ENCODE data around the gene SUCLG1.
"Not testable (repeated sequence)": the region's sequence is repeated elsewhere in the genome, so short reads cannot be mapped to it uniquely, and the experiment has no call there.

The SUCLG1 gene

GRCh38 chr2:84459018-84459943 lies at the start of gene SUCLG1:
Gene SUCLG1, minus strand, starts transcription at chr2:84459280. Its CDS starts 11 bp downstream, at chr2:84459269.
- peak; percentile 61 to 70 (median 70) for DNase-seq (ENCODE audit: low read depth in 2 of 3, low spot score in 2 of 3)

- no peak for DNase-seq (ENCODE audit: low read depth in 2 of 3, low spot score in 2 of 3)
Measured at GRCh38 chr2:84498150-84498799, 39.2 kb upstream of the SUCLG1 start.

GRCh38 chr2:84497285-84497684 lies 38.2 kb upstream of the SUCLG1 start:
- no peak for DNase-seq (ENCODE audit: low read depth in 2 of 3, low spot score in 2 of 3)

- DNase-seq (ENCODE audit: low read depth in 2 of 3, low spot score in 2 of 3): no peak
Measured at GRCh38 chr2:84496386-84496785, 37.3 kb upstream of the SUCLG1 start.

GRCh38 chr2:84495539-84496146 lies 36.6 kb upstream of the SUCLG1 start:
- no peak for DNase-seq (ENCODE audit: low read depth in 2 of 3, low spot score in 2 of 3)

GRCh38 chr2:84494070-84494469 lies 35.0 kb upstream of the SUCLG1 start:
- no peak for DNase-seq (ENCODE audit: low read depth in 2 of 3, low spot score in 2 of 3)

- no peak for DNase-seq (ENCODE audit: low read depth in 2 of 3, low spot score in 2 of 3)
Measured at GRCh38 chr2:84493514-84493913, 34.4 kb upstream of the SUCLG1 start.

GRCh38 chr2:84492571-84492970 lies 33.5 kb upstream of the SUCLG1 start:
- DNase-seq (ENCODE audit: low read depth in 2 of 3, low spot score in 2 of 3): no peak

GRCh38 chr2:84491741-84492140 lies 32.7 kb upstream of the SUCLG1 start:
- no peak for DNase-seq (ENCODE audit: low read depth in 2 of 3, low spot score in 2 of 3)

- no peak for DNase-seq (ENCODE audit: low read depth in 2 of 3, low spot score in 2 of 3)
Measured at GRCh38 chr2:84491256-84491655, 32.2 kb upstream of the SUCLG1 start.

GRCh38 chr2:84487298-84487996 lies 28.4 kb upstream of the SUCLG1 start:
- no peak for DNase-seq (ENCODE audit: low read depth in 2 of 3, low spot score in 2 of 3)

GRCh38 chr2:84486441-84487115 lies 27.5 kb upstream of the SUCLG1 start:
- DNase-seq (ENCODE audit: low read depth in 2 of 3, low spot score in 2 of 3): no peak

- no peak for DNase-seq (ENCODE audit: low read depth in 2 of 3, low spot score in 2 of 3)
Measured at GRCh38 chr2:84483320-84483719, 24.2 kb upstream of the SUCLG1 start.

GRCh38 chr2:84482603-84483002 lies 23.5 kb upstream of the SUCLG1 start:
- no peak for DNase-seq (ENCODE audit: low read depth in 2 of 3, low spot score in 2 of 3)

GRCh38 chr2:84481702-84482101 lies 22.6 kb upstream of the SUCLG1 start:
- DNase-seq (ENCODE audit: low read depth in 2 of 3, low spot score in 2 of 3): no peak

GRCh38 chr2:84478867-84479266 lies 19.8 kb upstream of the SUCLG1 start:
- no peak for DNase-seq (ENCODE audit: low read depth in 2 of 3, low spot score in 2 of 3)

- DNase-seq (ENCODE audit: low read depth in 2 of 3, low spot score in 2 of 3): no peak
Measured at GRCh38 chr2:84477886-84478285, 18.8 kb upstream of the SUCLG1 start.

- no peak for DNase-seq (ENCODE audit: low read depth in 2 of 3, low spot score in 2 of 3)
Measured at GRCh38 chr2:84474176-84474575, 15.1 kb upstream of the SUCLG1 start.

- DNase-seq (ENCODE audit: low read depth in 2 of 3, low spot score in 2 of 3): no peak
Measured at GRCh38 chr2:84472856-84473565, 13.9 kb upstream of the SUCLG1 start.

GRCh38 chr2:84472423-84472822 lies 13.3 kb upstream of the SUCLG1 start:
- not testable (repeated sequence) for DNase-seq (ENCODE audit: low read depth in 2 of 3, low spot score in 2 of 3)

Measured in activated CD8-positive, alpha-beta memory T cell treated with anti-CD3 and anti-CD28 coated beads for 48 hours (primary cell).